H1 (cell line): Measurements from ENCODE around the gene KLRF1. TPM values are rescaled to one million over a fixed set of nuclear protein-coding genes. Genes with fewer than 3 reads are reported as not detected.

Source experiments
- ASH2L ChIP-seq: fragments of 200-600, 300-600 bp; sonication (generic); IDR thresholded peaks from one replicate; pipeline ENCODE4 v1.7.1; 2017; ENCODE audit warnings: low read length
- EP300 ChIP-seq, 2 experiments: IDR thresholded peaks; 1 replicate in 1 of 2; 2 replicates in 1 of 2; pipeline ENCODE4 v1.6.1; 2011 to 2012; ENCODE audit warnings: low read depth in 2 of 2, low read length in 2 of 2, mild to moderate bottlenecking in 2 of 2, borderline replicate concordance in 1 of 2, inconsistent platforms in 1 of 2, moderate library complexity in 1 of 2
- JUND ChIP-seq: IDR thresholded peaks from 2 replicates; pipeline ENCODE4 v1.6.1; 2011; ENCODE audit warnings: mild to moderate bottlenecking, improper control_type of control experiment, low read length
- POLR2A ChIP-seq, 2 experiments: IDR thresholded peaks; 1 replicate in 1 of 2; 2 replicates in 1 of 2; pipeline ENCODE4 v1.6.1; 2011; ENCODE audit warnings: low read depth in 2 of 2, low read length in 2 of 2, mild to moderate bottlenecking in 2 of 2; ENCODE audit errors: control extremely low read depth in 1 of 2
- POLR2AphosphoS5 ChIP-seq: IDR thresholded peaks from 2 replicates; pipeline ENCODE4 v1.6.1; 2011; ENCODE audit warnings: low read depth, low read length
- SRF ChIP-seq: IDR thresholded peaks from 2 replicates; pipeline ENCODE4 v1.6.1; 2011; ENCODE audit warnings: mild to moderate bottlenecking, low read depth, low read length, moderate library complexity
- TAF7 ChIP-seq: optimal IDR thresholded peaks from 2 replicates; pipeline ENCODE3; 2011; ENCODE audit warnings: low read depth, mild to moderate bottlenecking, inconsistent platforms, low read length, moderate library complexity, borderline replicate concordance
- polyA plus RNA-seq, 7 experiments: library from polyadenylated mRNA; depleted of rRNA in 3 of 7; stranded (reverse) in 5 of 7; unstranded in 2 of 7; fragments of >200 nt in 5 of 7; fragments of 200-250 nt in 2 of 7; gene quantifications; 1 replicate in 5 of 7; 2 replicates in 1 of 7; 4 replicates in 1 of 7; pipeline versions ENCODE4 v1.2.1 to v1.2.3, GENCODE V29; 2011 to 2013; ENCODE audit warnings: missing spikeins in 2 of 7, mixed read lengths in 2 of 7
- total RNA-seq: library from RNA; stranded (reverse); fragmentation: NEBNext Ultra II Directional; extraction: Animal tissue kit (Norgen Biotek cat#: 25700); gene quantifications from 2 replicates; pipeline ENCODE4 v1.2.1, GENCODE V29; 2021
- TF ChIP-seq, protein P1 (sequence below): fragments of 300-600 bp; sonication (generic); IDR thresholded peaks from 2 replicates; pipeline ENCODE4 v1.7.1; 2012; ENCODE audit warnings: low read length, moderate library complexity, mild to moderate bottlenecking, inconsistent platforms; ENCODE audit not compliant: insufficient replicate concordance
- TF ChIP-seq, protein P2 (sequence below): IDR thresholded peaks from 2 replicates; pipeline ENCODE4 v1.6.1; 2011; ENCODE audit warnings: low read length, improper control_type of control experiment

The KLRF1 gene
- total and polyA plus RNA-seq, 2 of the 8 experiments (the other 6 are each of a cell fraction or from before 2014, with no cell fraction given), result not detected

DNA sequence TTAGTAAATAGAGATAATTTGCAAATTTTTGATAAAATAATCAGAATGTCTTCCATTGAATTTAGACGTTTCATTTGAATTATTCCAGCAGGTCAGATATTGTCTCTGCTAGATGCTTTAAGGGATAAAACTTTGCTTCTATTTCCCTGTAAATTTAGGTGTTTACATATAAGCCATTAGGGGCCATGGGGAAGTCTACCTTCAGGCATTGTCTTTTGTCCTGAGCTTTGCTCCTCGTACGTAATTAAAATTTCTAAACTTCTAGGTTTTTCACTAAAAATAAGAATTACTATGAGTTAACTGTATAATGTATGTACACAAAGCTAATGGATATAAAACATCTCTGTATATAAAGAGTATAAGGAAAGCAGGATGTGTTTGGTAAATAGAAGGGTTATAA, 42.5 kb upstream of the KLRF1 start (continued):
- TF ChIP-seq, protein P1, sequence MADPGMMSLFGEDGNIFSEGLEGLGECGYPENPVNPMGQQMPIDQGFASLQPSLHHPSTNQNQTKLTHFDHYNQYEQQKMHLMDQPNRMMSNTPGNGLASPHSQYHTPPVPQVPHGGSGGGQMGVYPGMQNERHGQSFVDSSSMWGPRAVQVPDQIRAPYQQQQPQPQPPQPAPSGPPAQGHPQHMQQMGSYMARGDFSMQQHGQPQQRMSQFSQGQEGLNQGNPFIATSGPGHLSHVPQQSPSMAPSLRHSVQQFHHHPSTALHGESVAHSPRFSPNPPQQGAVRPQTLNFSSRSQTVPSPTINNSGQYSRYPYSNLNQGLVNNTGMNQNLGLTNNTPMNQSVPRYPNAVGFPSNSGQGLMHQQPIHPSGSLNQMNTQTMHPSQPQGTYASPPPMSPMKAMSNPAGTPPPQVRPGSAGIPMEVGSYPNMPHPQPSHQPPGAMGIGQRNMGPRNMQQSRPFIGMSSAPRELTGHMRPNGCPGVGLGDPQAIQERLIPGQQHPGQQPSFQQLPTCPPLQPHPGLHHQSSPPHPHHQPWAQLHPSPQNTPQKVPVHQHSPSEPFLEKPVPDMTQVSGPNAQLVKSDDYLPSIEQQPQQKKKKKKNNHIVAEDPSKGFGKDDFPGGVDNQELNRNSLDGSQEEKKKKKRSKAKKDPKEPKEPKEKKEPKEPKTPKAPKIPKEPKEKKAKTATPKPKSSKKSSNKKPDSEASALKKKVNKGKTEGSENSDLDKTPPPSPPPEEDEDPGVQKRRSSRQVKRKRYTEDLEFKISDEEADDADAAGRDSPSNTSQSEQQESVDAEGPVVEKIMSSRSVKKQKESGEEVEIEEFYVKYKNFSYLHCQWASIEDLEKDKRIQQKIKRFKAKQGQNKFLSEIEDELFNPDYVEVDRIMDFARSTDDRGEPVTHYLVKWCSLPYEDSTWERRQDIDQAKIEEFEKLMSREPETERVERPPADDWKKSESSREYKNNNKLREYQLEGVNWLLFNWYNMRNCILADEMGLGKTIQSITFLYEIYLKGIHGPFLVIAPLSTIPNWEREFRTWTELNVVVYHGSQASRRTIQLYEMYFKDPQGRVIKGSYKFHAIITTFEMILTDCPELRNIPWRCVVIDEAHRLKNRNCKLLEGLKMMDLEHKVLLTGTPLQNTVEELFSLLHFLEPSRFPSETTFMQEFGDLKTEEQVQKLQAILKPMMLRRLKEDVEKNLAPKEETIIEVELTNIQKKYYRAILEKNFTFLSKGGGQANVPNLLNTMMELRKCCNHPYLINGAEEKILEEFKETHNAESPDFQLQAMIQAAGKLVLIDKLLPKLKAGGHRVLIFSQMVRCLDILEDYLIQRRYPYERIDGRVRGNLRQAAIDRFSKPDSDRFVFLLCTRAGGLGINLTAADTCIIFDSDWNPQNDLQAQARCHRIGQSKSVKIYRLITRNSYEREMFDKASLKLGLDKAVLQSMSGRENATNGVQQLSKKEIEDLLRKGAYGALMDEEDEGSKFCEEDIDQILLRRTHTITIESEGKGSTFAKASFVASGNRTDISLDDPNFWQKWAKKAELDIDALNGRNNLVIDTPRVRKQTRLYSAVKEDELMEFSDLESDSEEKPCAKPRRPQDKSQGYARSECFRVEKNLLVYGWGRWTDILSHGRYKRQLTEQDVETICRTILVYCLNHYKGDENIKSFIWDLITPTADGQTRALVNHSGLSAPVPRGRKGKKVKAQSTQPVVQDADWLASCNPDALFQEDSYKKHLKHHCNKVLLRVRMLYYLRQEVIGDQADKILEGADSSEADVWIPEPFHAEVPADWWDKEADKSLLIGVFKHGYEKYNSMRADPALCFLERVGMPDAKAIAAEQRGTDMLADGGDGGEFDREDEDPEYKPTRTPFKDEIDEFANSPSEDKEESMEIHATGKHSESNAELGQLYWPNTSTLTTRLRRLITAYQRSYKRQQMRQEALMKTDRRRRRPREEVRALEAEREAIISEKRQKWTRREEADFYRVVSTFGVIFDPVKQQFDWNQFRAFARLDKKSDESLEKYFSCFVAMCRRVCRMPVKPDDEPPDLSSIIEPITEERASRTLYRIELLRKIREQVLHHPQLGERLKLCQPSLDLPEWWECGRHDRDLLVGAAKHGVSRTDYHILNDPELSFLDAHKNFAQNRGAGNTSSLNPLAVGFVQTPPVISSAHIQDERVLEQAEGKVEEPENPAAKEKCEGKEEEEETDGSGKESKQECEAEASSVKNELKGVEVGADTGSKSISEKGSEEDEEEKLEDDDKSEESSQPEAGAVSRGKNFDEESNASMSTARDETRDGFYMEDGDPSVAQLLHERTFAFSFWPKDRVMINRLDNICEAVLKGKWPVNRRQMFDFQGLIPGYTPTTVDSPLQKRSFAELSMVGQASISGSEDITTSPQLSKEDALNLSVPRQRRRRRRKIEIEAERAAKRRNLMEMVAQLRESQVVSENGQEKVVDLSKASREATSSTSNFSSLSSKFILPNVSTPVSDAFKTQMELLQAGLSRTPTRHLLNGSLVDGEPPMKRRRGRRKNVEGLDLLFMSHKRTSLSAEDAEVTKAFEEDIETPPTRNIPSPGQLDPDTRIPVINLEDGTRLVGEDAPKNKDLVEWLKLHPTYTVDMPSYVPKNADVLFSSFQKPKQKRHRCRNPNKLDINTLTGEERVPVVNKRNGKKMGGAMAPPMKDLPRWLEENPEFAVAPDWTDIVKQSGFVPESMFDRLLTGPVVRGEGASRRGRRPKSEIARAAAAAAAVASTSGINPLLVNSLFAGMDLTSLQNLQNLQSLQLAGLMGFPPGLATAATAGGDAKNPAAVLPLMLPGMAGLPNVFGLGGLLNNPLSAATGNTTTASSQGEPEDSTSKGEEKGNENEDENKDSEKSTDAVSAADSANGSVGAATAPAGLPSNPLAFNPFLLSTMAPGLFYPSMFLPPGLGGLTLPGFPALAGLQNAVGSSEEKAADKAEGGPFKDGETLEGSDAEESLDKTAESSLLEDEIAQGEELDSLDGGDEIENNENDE, result no peak
- TF ChIP-seq POLR2A (IDR thresholded peaks at IDR 0.05; ENCODE audit: control extremely low read depth in 1 of 2, low read depth in 2 of 2, low read length in 2 of 2), result no peak
- no peak for TF ChIP-seq SRF
- no peak for TF ChIP-seq POLR2AphosphoS5
- no peak for TF ChIP-seq ASH2L
- TF ChIP-seq, protein P2, sequence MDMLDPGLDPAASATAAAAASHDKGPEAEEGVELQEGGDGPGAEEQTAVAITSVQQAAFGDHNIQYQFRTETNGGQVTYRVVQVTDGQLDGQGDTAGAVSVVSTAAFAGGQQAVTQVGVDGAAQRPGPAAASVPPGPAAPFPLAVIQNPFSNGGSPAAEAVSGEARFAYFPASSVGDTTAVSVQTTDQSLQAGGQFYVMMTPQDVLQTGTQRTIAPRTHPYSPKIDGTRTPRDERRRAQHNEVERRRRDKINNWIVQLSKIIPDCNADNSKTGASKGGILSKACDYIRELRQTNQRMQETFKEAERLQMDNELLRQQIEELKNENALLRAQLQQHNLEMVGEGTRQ, result no peak
- no peak for TF ChIP-seq EP300 (IDR thresholded peaks at IDR 0.05; ENCODE audit: borderline replicate concordance in 1 of 2, low read depth in 2 of 2, low read length in 2 of 2)
- no peak for TF ChIP-seq TAF7
- no peak for TF ChIP-seq JUND
- TF ChIP-seq, all 59 proteins: peak for 0
